HepG2 (cell line): ENCODE measurements around the gene HDGFL3. TPM values are rescaled to one million over a fixed set of nuclear protein-coding genes. Genes with fewer than 3 reads are reported as not detected.

Experiments used
- ATAC-seq: fragments of 200-7000 bp; cut with Tn5 transposase; 3 replicates; pipeline ENCODE4 v1.9.1; 2020; ENCODE audit warnings: mild to moderate bottlenecking, moderate library complexity
- BruUV-seq: library from RNA; stranded (reverse); fragments of 400-500 nt; replicated peaks from 2 replicates; lab custom pipeline; 2021; lab: Mats Ljungman, UMichigan
- CTCF ChIA-PET: fragments of 300-600 bp; formaldehyde crosslinking; extraction: SDS; loops from one replicate; lab custom pipeline; 2021; ENCODE audit warnings: low total read pairs, inconsistent platforms, low intra/inter-chr PET ratio; lab: Yijun Ruan, JAX
- POLR2A ChIA-PET: fragments of 350-600 bp; sonication (Branson Sonifier 250); formaldehyde crosslinking; loops from one replicate; lab custom pipeline; 2020; ENCODE audit warnings: antibody characterized with exemption, inconsistent platforms; lab: Yijun Ruan, JAX
- DNase-seq: peaks from one replicate; pipeline ENCODE4 v3.0.0-alpha.2; 2015; ENCODE audit warnings: low spot score
- FAIRE-seq: peaks from 3 replicates; lab custom pipeline; 2011; peaks lifted over from hg19 to GRCh38; lab: Jason Lieb, UNC
- H2AFZ ChIP-seq: one replicate; pipeline ENCODE4 v1.6.1; 2011; ENCODE audit warnings: low read length, inconsistent platforms
- H3K27ac ChIP-seq: fragments of 300-600 bp; 3 replicates; pipeline ENCODE4 v1.8.0; 2011; ENCODE audit warnings: mixed run types, mild to moderate bottlenecking, mixed read lengths, low read length, inconsistent platforms; ENCODE audit not compliant: insufficient read depth; ENCODE audit errors: extremely low read length
- H3K27me3 ChIP-seq, 2 experiments: fragments of 200-600 bp in 1 of 2; 2 replicates in 1 of 2; 3 replicates in 1 of 2; pipeline versions ENCODE4 v1.6.0 to v1.8.0; 2011; ENCODE audit warnings: low read length in 2 of 2, mild to moderate bottlenecking in 2 of 2, moderate library complexity in 2 of 2, inconsistent platforms in 1 of 2; ENCODE audit not compliant: insufficient read depth in 2 of 2, control insufficient read depth in 1 of 2
- H3K36me3 ChIP-seq, 2 experiments: fragments of 200-600 bp in 1 of 2; replicated peaks in 1 of 2; 2 replicates in 1 of 2; 3 replicates in 1 of 2; pipeline versions ENCODE4 v1.5.1 to v1.8.0; 2011; ENCODE audit warnings: low read length in 2 of 2, inconsistent platforms in 1 of 2; ENCODE audit not compliant: insufficient read depth in 2 of 2, control insufficient read depth in 1 of 2
- H3K4me1 ChIP-seq: 2 replicates; pipeline ENCODE4 v1.5.1; 2012; ENCODE audit warnings: low read length, inconsistent platforms; ENCODE audit not compliant: insufficient read depth
- H3K4me2 ChIP-seq: 2 replicates; pipeline ENCODE4 v1.6.0; 2011; ENCODE audit warnings: low read depth, low read length, inconsistent platforms
- H3K4me3 ChIP-seq, 3 experiments: fragments of 200-600 bp in 1 of 3; sonication (generic), shearing (Covaris generic) in 1 of 3; replicated peaks in 1 of 3; 2 replicates each; pipeline ENCODE4 v1.5.1; 2011 to 2016; ENCODE audit warnings: low read length in 3 of 3, inconsistent platforms in 2 of 3, low read depth in 2 of 3, mild to moderate bottlenecking in 2 of 3, control low read depth in 1 of 3, mixed read lengths in 1 of 3; ENCODE audit not compliant: insufficient read depth in 1 of 3
- H3K79me2 ChIP-seq: one replicate; pipeline ENCODE4 v1.6.1; 2011; ENCODE audit warnings: low read length, inconsistent platforms; ENCODE audit not compliant: insufficient read depth
- H3K9ac ChIP-seq: 2 replicates; pipeline ENCODE4 v1.6.0; 2011; ENCODE audit warnings: mild to moderate bottlenecking, low read depth, low read length, inconsistent platforms; ENCODE audit not compliant: insufficient read depth
- H3K9me3 ChIP-seq: 2 replicates; pipeline ENCODE4 v1.5.1; 2012; ENCODE audit warnings: mild to moderate bottlenecking, low read length
- H4K20me1 ChIP-seq: 2 replicates; pipeline ENCODE4 v1.6.0; 2011; ENCODE audit warnings: inconsistent platforms, mild to moderate bottlenecking, low read length, moderate library complexity; ENCODE audit not compliant: insufficient read depth
- RARG ChIP-seq: sonication (generic); formaldehyde crosslinking; IDR thresholded peaks from 2 replicates; pipeline ENCODE4 v1.4.0; 2020; ENCODE audit warnings: low read depth, mild to moderate bottlenecking, missing genetic modification reagents
- ZBTB7B ChIP-seq: sonication (generic); formaldehyde crosslinking; IDR thresholded peaks from 2 replicates; pipeline ENCODE4 v1.4.0; 2020; ENCODE audit warnings: missing genetic modification reagents
- ZMAT3 ChIP-seq: sonication (generic); formaldehyde crosslinking; conservative IDR thresholded peaks from 2 replicates; pipeline ENCODE4 v1.7.0; 2021; ENCODE audit warnings: missing genetic modification reagents
- ZNF263 ChIP-seq: sonication (generic); formaldehyde crosslinking; IDR thresholded peaks from 2 replicates; pipeline ENCODE4 v1.4.0; 2020; ENCODE audit warnings: missing genetic modification reagents
- ZNF510 ChIP-seq: sonication (generic); formaldehyde crosslinking; IDR thresholded peaks from 2 replicates; pipeline ENCODE4 v1.4.0; 2020; ENCODE audit warnings: low read depth, mild to moderate bottlenecking, missing genetic modification reagents
- ZNF549 ChIP-seq: sonication (generic); formaldehyde crosslinking; IDR thresholded peaks from 2 replicates; pipeline ENCODE4 v1.5.0; 2020; ENCODE audit warnings: missing genetic modification reagents
- WGBS: methylation state at CpG from one replicate; pipeline ENCODE4 v1.1.6; 2017; ENCODE audit warnings: low lambda C conversion rate; 5-methylcytosine and 5-hydroxymethylcytosine counted together
- in situ Hi-C: cut with HindIII; loops from 2 replicates; pipeline ENCODE4 v1.10.0; 2017; ENCODE audit warnings: low pct_unique_long_range_greater_than_20kb; ENCODE audit not compliant: extremely low pct_ligation_motif_present
- intact Hi-C: fragments of 100-400 bp; cut with micrococcal nuclease; formaldehyde crosslinking; loops from one replicate; pipeline ENCODE4 v1.10.0; 2022; ENCODE audit not compliant: unreplicated experiment
- polyA plus RNA-seq, 8 experiments: library from polyadenylated mRNA; depleted of rRNA in 3 of 8; stranded (reverse) in 7 of 8; unstranded in 1 of 8; fragments of >200 nt; fragmentation: Illumina TruSeq in 4 of 8; extraction: Trizol in 4 of 8; gene quantifications; 2 replicates each; pipeline versions ENCODE4 v1.2.1 to v1.2.3, GENCODE V29; 2011 to 2016; ENCODE audit warnings: low read depth in 4 of 8, missing spikeins in 1 of 8, mixed read lengths in 1 of 8; ENCODE audit not compliant: insufficient read depth in 1 of 8
- total RNA-seq, 5 experiments: library from RNA; depleted of rRNA; stranded (reverse); fragments of >200 nt; fragmentation: Illumina TruSeq; extraction: Trizol; gene quantifications; 2 replicates each; pipeline ENCODE4 v1.2.3, GENCODE V29; 2016; ENCODE audit warnings: low read depth in 1 of 5
- TF ChIP-seq, protein P1 (sequence below): sonication (generic); formaldehyde crosslinking; IDR thresholded peaks from 2 replicates; pipeline ENCODE4 v1.4.0; 2020; ENCODE audit warnings: missing genetic modification reagents
- TF ChIP-seq, protein P2 (sequence below): sonication (generic); formaldehyde crosslinking; IDR thresholded peaks from 2 replicates; pipeline ENCODE4 v1.4.0; 2020; ENCODE audit warnings: missing genetic modification reagents

Gene HDGFL3
- total and polyA plus RNA-seq, 2 of the 13 experiments (the other 11 are each of a cell fraction or from before 2014, with no cell fraction given), result 0.07 to 0.09 TPM

DNA sequence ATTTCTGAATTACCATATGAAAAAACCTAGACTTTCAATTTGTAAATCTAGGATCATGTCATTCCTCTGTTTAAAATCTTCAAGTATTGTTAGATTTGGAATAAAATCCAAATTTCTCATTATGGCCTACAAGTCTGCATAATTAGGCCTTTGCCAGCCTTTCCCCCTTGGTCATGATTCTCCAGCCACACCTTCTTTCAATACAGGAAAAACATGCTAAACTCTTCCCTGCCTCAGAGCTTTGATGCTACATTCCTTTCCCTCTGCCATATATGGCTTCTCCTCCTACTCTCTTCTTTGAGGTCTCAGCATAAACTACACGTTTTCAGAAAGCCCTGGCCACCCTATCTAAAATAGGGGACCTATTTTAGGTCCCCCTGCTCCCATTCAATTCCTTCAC is 51.7 kb downstream of the HDGFL3 start:
- ATAC-seq, result no peak
- Histone ChIP-seq H3K27ac (no peak overlapping the region), H3K36me3 (no peaks in the 10 kb centered on the region), H3K27me3 (no peaks in the 10 kb centered on the region; a peak in 1 of 5 replicates), H3K9me3 (no peaks in the 10 kb centered on the region), H3K79me2 (no peaks in the 10 kb centered on the region), H2AFZ (no peak overlapping the region), H3K9ac (no peak overlapping the region)
- BruUV-seq, result no TSS peak
- intact Hi-C loops (no loop called here), in situ Hi-C loops (no loop called here)
- CTCF ChIA-PET, result no interaction called here
- no peak for FAIRE-seq
- no peak for DNase-seq
- 0% methylated on average over 1 of the region's 1 CpG for WGBS
- TF ChIP-seq, protein P1, sequence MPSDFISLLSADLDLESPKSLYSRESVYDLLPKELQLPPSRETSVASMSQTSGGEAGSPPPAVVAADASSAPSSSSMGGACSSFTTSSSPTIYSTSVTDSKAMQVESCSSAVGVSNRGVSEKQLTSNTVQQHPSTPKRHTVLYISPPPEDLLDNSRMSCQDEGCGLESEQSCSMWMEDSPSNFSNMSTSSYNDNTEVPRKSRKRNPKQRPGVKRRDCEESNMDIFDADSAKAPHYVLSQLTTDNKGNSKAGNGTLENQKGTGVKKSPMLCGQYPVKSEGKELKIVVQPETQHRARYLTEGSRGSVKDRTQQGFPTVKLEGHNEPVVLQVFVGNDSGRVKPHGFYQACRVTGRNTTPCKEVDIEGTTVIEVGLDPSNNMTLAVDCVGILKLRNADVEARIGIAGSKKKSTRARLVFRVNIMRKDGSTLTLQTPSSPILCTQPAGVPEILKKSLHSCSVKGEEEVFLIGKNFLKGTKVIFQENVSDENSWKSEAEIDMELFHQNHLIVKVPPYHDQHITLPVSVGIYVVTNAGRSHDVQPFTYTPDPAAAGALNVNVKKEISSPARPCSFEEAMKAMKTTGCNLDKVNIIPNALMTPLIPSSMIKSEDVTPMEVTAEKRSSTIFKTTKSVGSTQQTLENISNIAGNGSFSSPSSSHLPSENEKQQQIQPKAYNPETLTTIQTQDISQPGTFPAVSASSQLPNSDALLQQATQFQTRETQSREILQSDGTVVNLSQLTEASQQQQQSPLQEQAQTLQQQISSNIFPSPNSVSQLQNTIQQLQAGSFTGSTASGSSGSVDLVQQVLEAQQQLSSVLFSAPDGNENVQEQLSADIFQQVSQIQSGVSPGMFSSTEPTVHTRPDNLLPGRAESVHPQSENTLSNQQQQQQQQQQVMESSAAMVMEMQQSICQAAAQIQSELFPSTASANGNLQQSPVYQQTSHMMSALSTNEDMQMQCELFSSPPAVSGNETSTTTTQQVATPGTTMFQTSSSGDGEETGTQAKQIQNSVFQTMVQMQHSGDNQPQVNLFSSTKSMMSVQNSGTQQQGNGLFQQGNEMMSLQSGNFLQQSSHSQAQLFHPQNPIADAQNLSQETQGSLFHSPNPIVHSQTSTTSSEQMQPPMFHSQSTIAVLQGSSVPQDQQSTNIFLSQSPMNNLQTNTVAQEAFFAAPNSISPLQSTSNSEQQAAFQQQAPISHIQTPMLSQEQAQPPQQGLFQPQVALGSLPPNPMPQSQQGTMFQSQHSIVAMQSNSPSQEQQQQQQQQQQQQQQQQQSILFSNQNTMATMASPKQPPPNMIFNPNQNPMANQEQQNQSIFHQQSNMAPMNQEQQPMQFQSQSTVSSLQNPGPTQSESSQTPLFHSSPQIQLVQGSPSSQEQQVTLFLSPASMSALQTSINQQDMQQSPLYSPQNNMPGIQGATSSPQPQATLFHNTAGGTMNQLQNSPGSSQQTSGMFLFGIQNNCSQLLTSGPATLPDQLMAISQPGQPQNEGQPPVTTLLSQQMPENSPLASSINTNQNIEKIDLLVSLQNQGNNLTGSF (CRISPR knock-in tag), result no peak
- no peak for TF ChIP-seq ZNF510 (CRISPR knock-in tag)
- no peak for TF ChIP-seq ZMAT3 (CRISPR knock-in tag)
- no peak for TF ChIP-seq ZBTB7B (CRISPR knock-in tag)
- TF ChIP-seq, protein P2, sequence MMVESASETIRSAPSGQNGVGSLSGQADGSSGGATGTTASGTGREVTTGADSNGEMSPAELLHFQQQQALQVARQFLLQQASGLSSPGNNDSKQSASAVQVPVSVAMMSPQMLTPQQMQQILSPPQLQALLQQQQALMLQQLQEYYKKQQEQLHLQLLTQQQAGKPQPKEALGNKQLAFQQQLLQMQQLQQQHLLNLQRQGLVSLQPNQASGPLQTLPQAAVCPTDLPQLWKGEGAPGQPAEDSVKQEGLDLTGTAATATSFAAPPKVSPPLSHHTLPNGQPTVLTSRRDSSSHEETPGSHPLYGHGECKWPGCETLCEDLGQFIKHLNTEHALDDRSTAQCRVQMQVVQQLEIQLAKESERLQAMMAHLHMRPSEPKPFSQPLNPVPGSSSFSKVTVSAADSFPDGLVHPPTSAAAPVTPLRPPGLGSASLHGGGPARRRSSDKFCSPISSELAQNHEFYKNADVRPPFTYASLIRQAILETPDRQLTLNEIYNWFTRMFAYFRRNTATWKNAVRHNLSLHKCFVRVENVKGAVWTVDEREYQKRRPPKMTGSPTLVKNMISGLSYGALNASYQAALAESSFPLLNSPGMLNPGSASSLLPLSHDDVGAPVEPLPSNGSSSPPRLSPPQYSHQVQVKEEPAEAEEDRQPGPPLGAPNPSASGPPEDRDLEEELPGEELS (CRISPR knock-in tag), result no peak
- TF ChIP-seq RARG (CRISPR knock-in tag), result no peak
- no peak for TF ChIP-seq ZNF263
- no peak for TF ChIP-seq ZNF549 (CRISPR knock-in tag)
- TF ChIP-seq, all 625 proteins: peak for 0
- H4K20me1 ChIP-seq, result no peaks in the 10 kb centered on the region
- H3K4me2 ChIP-seq, result no peak overlapping the region
- no peak overlapping the region for H3K4me3 ChIP-seq
- no peaks in the 10 kb centered on the region for H3K4me1 ChIP-seq
- POLR2A ChIA-PET, result no interaction called here
